Measurements from ENCODE around the gene BRSK2.

DNA sequence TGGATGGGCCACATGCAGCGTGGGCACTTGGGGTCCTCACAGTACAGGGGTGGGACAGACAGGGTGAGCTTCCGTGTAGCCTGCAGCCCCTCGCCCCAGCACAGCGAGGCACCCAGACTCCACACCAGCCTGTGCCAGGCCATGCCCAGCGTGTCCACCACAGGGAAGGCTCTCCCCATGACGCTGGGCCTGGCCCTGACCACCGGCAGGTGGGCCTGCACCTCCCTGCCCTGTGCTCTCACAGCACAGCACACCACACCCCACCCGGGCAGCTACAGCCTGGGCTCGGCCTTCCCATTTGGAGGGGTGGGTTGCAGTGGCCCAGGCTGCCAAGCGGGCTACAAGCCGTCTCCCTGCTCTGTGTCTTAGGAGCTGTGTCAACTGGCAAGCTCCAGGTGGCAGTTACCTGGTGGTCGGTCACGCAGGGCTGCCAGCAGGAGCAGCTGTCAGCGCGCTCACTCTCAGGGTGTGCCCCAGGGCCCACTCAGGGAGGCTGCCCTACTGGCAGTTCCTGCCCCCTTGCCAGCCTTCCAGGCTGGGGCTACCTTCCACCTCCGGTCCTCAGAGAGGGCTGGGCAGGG, 92.2 kb downstream of the BRSK2 start:
- TF ChIP-seq, protein P1, sequence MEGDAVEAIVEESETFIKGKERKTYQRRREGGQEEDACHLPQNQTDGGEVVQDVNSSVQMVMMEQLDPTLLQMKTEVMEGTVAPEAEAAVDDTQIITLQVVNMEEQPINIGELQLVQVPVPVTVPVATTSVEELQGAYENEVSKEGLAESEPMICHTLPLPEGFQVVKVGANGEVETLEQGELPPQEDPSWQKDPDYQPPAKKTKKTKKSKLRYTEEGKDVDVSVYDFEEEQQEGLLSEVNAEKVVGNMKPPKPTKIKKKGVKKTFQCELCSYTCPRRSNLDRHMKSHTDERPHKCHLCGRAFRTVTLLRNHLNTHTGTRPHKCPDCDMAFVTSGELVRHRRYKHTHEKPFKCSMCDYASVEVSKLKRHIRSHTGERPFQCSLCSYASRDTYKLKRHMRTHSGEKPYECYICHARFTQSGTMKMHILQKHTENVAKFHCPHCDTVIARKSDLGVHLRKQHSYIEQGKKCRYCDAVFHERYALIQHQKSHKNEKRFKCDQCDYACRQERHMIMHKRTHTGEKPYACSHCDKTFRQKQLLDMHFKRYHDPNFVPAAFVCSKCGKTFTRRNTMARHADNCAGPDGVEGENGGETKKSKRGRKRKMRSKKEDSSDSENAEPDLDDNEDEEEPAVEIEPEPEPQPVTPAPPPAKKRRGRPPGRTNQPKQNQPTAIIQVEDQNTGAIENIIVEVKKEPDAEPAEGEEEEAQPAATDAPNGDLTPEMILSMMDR (IDR thresholded peaks at IDR 0.05), result no peak
- TF ChIP-seq POLR2AphosphoS5 (IDR thresholded peaks at IDR 0.05; ENCODE audit: low read depth, low read length) (no peak), MEF2A (IDR thresholded peaks at IDR 0.05; ENCODE audit: borderline replicate concordance, low read depth) (no peak), RFX5 (IDR thresholded peaks at IDR 0.05; ENCODE audit: low read length) (no peak), GABPA (IDR thresholded peaks at IDR 0.05; ENCODE audit: low read depth) (no peak), TAF1 (IDR thresholded peaks at IDR 0.05; ENCODE audit: borderline replicate concordance, low read depth, low read length) (no peak), TCF12 (IDR thresholded peaks at IDR 0.05) (no peak)
- TF ChIP-seq, protein P2, sequence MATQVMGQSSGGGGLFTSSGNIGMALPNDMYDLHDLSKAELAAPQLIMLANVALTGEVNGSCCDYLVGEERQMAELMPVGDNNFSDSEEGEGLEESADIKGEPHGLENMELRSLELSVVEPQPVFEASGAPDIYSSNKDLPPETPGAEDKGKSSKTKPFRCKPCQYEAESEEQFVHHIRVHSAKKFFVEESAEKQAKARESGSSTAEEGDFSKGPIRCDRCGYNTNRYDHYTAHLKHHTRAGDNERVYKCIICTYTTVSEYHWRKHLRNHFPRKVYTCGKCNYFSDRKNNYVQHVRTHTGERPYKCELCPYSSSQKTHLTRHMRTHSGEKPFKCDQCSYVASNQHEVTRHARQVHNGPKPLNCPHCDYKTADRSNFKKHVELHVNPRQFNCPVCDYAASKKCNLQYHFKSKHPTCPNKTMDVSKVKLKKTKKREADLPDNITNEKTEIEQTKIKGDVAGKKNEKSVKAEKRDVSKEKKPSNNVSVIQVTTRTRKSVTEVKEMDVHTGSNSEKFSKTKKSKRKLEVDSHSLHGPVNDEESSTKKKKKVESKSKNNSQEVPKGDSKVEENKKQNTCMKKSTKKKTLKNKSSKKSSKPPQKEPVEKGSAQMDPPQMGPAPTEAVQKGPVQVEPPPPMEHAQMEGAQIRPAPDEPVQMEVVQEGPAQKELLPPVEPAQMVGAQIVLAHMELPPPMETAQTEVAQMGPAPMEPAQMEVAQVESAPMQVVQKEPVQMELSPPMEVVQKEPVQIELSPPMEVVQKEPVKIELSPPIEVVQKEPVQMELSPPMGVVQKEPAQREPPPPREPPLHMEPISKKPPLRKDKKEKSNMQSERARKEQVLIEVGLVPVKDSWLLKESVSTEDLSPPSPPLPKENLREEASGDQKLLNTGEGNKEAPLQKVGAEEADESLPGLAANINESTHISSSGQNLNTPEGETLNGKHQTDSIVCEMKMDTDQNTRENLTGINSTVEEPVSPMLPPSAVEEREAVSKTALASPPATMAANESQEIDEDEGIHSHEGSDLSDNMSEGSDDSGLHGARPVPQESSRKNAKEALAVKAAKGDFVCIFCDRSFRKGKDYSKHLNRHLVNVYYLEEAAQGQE (IDR thresholded peaks at IDR 0.05; ENCODE audit: low read depth, low read length), result no peak
- TF ChIP-seq, protein P3, sequence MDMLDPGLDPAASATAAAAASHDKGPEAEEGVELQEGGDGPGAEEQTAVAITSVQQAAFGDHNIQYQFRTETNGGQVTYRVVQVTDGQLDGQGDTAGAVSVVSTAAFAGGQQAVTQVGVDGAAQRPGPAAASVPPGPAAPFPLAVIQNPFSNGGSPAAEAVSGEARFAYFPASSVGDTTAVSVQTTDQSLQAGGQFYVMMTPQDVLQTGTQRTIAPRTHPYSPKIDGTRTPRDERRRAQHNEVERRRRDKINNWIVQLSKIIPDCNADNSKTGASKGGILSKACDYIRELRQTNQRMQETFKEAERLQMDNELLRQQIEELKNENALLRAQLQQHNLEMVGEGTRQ (IDR thresholded peaks at IDR 0.05; ENCODE audit: borderline replicate concordance, low read depth, low read length), result no peak
